ENCODE measurements around the gene PLSCR5.
A peak's percentile ranks its signal among the peaks of the same experiment; 100 is the strongest.

Gene PLSCR5, protein sequence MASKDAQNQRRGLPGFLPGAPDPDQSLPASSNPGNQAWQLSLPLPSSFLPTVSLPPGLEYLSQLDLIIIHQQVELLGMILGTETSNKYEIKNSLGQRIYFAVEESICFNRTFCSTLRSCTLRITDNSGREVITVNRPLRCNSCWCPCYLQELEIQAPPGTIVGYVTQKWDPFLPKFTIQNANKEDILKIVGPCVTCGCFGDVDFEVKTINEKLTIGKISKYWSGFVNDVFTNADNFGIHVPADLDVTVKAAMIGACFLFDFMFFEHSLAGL

DNA sequence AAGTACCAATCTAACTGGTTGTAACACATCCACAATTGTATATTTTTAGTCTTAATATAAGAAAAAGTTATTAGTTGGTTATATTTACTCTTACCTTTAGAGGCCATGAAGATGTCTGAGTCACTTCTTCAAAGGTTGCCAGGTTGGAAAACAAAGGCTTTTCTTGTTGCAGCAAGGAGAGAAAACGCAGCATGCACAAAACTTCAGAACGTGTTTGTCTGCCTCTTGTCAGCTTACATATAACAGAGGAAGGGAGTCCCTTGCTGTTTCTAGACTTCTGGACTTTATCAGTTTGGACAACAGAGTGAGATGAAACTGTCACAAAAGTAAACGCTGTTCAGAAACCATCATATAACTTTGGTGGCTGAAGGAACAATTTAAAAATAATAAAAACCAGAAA, at the start of gene PLSCR5:
Gene PLSCR5 (minus strand): TSS at position 241 of the 400 bp plus-strand sequence. CDS start 134 bp downstream, at position 107.
- TF ChIP-seq, protein P1, sequence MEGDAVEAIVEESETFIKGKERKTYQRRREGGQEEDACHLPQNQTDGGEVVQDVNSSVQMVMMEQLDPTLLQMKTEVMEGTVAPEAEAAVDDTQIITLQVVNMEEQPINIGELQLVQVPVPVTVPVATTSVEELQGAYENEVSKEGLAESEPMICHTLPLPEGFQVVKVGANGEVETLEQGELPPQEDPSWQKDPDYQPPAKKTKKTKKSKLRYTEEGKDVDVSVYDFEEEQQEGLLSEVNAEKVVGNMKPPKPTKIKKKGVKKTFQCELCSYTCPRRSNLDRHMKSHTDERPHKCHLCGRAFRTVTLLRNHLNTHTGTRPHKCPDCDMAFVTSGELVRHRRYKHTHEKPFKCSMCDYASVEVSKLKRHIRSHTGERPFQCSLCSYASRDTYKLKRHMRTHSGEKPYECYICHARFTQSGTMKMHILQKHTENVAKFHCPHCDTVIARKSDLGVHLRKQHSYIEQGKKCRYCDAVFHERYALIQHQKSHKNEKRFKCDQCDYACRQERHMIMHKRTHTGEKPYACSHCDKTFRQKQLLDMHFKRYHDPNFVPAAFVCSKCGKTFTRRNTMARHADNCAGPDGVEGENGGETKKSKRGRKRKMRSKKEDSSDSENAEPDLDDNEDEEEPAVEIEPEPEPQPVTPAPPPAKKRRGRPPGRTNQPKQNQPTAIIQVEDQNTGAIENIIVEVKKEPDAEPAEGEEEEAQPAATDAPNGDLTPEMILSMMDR (IDR thresholded peaks at IDR 0.05; ENCODE audit: low read depth, low read length): no peak
- TF ChIP-seq, protein P2, sequence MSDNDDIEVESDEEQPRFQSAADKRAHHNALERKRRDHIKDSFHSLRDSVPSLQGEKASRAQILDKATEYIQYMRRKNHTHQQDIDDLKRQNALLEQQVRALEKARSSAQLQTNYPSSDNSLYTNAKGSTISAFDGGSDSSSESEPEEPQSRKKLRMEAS (IDR thresholded peaks at IDR 0.05; ENCODE audit: low read depth, low read length): no peak
- no peak for TF ChIP-seq POLR2A (IDR thresholded peaks at IDR 0.05; ENCODE audit: extremely low read depth, insufficient read length)
- no peak for TF ChIP-seq MYC (IDR thresholded peaks at IDR 0.05; ENCODE audit: low read depth, low read length)

DNA sequence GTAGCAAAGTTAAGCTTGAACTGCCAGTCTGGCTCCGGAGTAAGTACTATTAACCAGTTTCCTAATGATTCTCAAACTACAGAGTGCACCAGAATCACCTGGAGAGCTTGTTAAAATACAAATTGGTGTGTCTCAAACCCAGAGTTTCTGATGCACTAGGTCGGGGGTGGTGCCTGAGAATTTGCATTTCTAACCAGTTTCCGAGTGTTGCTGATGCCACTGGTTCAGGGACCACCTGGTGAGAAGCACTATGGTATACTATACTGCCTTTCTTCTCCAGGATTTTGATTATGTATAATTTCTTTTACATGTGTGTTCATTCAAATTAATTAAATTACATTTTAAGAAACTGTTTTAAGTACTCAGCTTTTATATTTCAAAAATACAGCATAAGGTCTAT, 48.8 kb upstream of the PLSCR5 start:
- DNase-seq (ENCODE audit: low read depth): no peak
- no peak overlapping the region for H3K4me3 ChIP-seq (ENCODE audit: low read depth, low read length)
- no peak for TF ChIP-seq POLR2A (IDR thresholded peaks at IDR 0.05; ENCODE audit: extremely low read depth, insufficient read length)
- TF ChIP-seq MYC (IDR thresholded peaks at IDR 0.05; ENCODE audit: low read depth, low read length): no peak
- TF ChIP-seq, protein P1 (IDR thresholded peaks at IDR 0.05; ENCODE audit: low read depth, low read length): no peak
- TF ChIP-seq, protein P2 (IDR thresholded peaks at IDR 0.05; ENCODE audit: low read depth, low read length): no peak

More for the DNA sequence above, at the start of gene PLSCR5:
- no peak within 1 kb of the TSS for H3K4me3 ChIP-seq (ENCODE audit: low read depth, low read length)
- DNase-seq (ENCODE audit: low read depth): no peak

DNA sequence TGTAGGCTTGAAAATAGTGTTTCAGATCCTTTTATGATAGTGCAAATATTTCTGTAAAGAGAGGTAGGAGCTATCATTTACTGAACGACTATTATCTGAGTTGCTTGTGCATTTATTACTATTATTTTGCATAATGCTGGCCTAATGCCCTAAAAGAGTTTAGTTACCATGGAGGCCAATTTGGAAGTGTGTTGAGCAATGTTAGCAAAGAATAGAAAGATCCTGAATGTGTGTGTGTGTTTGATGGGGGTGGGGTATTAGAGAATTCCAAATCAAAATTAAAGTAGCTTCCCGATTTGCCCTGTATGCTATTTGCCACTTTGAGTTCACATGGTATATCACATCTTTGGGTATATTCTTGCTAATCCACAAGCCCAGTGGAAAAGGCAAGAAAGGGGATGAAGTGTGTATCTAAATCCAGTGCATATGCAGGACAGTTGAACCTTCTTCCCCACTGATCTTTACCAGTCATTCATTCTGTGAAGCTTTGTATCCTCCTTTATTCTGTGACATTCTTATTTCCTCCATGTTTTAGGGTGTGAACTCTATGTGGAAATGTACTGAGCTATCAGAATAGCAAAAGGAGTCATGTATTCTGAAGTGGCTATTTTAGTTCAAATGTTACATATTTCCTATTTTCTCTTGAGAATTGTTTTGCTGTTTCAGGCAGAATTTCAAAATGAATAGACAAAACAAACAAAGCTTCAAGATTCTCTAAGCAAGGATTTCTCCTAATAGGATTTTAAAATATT, 45.7 kb upstream of the PLSCR5 start:
- no peak for TF ChIP-seq POLR2A (IDR thresholded peaks at IDR 0.05; ENCODE audit: extremely low read depth, insufficient read length)
- TF ChIP-seq, protein P1 (IDR thresholded peaks at IDR 0.05; ENCODE audit: low read depth, low read length): no peak
- no peak for TF ChIP-seq MYC (IDR thresholded peaks at IDR 0.05; ENCODE audit: low read depth, low read length)

DNA sequence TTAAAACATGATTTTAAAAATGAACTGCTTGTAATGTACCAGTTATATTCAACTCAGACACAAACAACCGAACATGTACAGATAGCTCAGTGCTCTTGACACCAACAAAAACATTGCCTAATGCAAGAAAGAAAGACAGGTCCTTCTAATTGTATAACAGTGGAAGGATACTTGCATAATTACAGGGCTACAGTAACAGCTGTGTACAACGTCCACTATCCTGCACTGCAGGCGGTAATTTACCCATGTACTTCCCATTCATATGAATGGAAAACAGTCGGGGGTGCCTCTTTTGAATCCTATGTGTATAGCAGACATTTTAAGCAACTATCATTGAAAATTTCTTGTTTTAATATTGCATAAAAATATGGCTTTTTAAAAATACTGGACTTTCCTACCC, 41.1 kb upstream of the PLSCR5 start:
- no peak overlapping the region for H3K4me3 ChIP-seq (ENCODE audit: low read depth, low read length)
- TF ChIP-seq, protein P2 (IDR thresholded peaks at IDR 0.05; ENCODE audit: low read depth, low read length): no peak
- no peak for TF ChIP-seq POLR2A (IDR thresholded peaks at IDR 0.05; ENCODE audit: extremely low read depth, insufficient read length)
- no peak for TF ChIP-seq MYC (IDR thresholded peaks at IDR 0.05; ENCODE audit: low read depth, low read length)
- TF ChIP-seq, protein P1 (IDR thresholded peaks at IDR 0.05; ENCODE audit: low read depth, low read length): no peak
- DNase-seq (ENCODE audit: low read depth): peak; percentile 63

More for the DNA sequence above, 45.7 kb upstream of the PLSCR5 start:
- H3K4me3 ChIP-seq (ENCODE audit: low read depth, low read length): no peak overlapping the region
- no peak for DNase-seq (ENCODE audit: low read depth)

DNA sequence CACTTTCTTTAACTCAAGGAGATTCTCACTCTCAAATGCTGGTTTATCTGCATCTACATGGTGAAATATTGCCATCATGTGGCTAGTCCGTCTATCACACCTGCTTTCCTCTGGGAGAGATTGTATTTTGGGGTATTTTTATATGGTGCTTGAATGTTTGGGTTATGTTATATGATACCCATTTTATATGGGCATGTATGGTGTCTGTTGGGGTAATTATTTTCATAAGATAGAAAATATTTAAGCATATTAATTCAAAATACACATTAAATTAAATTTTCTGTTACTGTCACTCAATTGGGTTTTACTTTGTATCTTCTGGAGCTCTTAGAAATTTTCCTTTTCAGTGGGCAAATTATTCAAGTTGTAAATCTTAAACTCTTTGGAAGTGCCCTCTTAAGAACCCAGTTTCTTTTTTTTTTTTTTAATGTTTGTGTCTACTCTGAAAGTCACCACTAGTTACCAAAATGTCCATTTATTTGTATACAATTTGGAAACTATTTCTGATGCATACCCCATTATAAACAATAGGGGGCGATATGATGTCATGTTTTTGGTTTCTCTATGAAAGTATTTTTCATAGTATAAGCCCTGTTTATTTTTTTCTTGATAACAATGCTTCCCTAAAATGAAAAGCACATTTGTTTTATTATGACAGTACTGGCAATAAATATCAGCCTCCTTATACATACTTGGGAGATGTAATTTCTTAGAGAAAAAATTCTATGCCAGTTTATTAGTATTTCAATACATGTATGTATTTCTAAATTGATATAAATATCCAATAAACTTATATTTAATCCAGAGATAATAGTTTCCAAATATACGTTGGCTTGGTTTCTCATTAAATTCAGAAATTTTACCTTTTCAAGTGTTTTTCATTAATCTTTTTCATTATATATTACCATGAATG, 36.1 kb upstream of the PLSCR5 start:
- peak; percentile 56 for DNase-seq (ENCODE audit: low read depth)
- no peak for TF ChIP-seq POLR2A (IDR thresholded peaks at IDR 0.05; ENCODE audit: extremely low read depth, insufficient read length)
- TF ChIP-seq, protein P1 (IDR thresholded peaks at IDR 0.05; ENCODE audit: low read depth, low read length): peak; percentile 63
- TF ChIP-seq, protein P2 (IDR thresholded peaks at IDR 0.05; ENCODE audit: low read depth, low read length): peak; percentile 70; the same call in 1 of the 2 replicates
- no peak for TF ChIP-seq MYC (IDR thresholded peaks at IDR 0.05; ENCODE audit: low read depth, low read length)
- H3K4me3 ChIP-seq (ENCODE audit: low read depth, low read length): no peak overlapping the region

Measured in NB4 (cell line).